Measurements from ENCODE around the gene TUFT1. TPM values are rescaled to one million over a fixed set of nuclear protein-coding genes. Genes with fewer than 3 reads are reported as not detected.

TUFT1 gene
- total and polyA plus RNA-seq, 9 of the 15 experiments (the other 6 are each of a cell fraction or from before 2014, with no cell fraction given) = 0.54 to 2.0 (median 1.7) TPM

DNA sequence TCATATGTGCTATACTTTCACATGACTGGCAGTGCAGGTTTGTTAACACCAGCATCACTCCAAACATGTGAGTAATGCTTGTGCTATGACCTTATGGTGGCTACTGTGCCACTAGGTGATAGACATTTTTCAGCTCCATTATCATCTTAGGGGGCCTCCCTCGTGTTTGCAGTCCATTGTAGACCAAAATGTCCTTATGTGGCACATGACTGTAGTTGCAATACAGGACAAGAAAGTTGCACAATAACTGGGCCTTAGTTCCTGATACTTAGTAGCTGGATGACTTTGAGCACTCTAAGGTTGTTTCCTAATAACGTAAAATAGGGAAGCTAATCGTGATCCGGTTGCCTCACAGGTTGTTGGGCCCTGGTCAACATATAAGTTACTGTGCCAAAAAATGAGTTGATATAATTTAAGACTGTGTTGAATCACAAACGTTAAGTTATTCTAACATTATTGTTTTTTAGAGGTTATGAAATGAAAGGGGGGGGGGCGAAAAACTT lies 71.2 kb downstream of the TUFT1 start (continued):
- TF ChIP-seq, protein P1, sequence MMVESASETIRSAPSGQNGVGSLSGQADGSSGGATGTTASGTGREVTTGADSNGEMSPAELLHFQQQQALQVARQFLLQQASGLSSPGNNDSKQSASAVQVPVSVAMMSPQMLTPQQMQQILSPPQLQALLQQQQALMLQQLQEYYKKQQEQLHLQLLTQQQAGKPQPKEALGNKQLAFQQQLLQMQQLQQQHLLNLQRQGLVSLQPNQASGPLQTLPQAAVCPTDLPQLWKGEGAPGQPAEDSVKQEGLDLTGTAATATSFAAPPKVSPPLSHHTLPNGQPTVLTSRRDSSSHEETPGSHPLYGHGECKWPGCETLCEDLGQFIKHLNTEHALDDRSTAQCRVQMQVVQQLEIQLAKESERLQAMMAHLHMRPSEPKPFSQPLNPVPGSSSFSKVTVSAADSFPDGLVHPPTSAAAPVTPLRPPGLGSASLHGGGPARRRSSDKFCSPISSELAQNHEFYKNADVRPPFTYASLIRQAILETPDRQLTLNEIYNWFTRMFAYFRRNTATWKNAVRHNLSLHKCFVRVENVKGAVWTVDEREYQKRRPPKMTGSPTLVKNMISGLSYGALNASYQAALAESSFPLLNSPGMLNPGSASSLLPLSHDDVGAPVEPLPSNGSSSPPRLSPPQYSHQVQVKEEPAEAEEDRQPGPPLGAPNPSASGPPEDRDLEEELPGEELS (CRISPR knock-in tag; IDR thresholded peaks at IDR 0.05; ENCODE audit: borderline replicate concordance) = no peak
- peak; percentile 99 for TF ChIP-seq CEBPB (tag; IDR thresholded peaks at IDR 0.05)
- TF ChIP-seq CEBPG (CRISPR knock-in tag; IDR thresholded peaks at IDR 0.05) = peak; percentile 95
- peak; percentile 98 to 99 for TF ChIP-seq CEBPG (tag; conservative IDR thresholded peaks at IDR 0.05 in 1 of 2, IDR thresholded peaks at IDR 0.05 in 1 of 2)
- no peak for TF ChIP-seq ZNF830 (CRISPR knock-in tag; IDR thresholded peaks at IDR 0.05)
- TF ChIP-seq NCOA2 (IDR thresholded peaks at IDR 0.05; ENCODE audit: partially characterized antibody in 2 of 2) = no peak
- no peak for TF ChIP-seq SAFB2 (IDR thresholded peaks at IDR 0.05; ENCODE audit: borderline replicate concordance, low read depth, low read length, severe bottlenecking)
- no peak for TF ChIP-seq ZNF24 (IDR thresholded peaks at IDR 0.05)
- TF ChIP-seq RBM14 (IDR thresholded peaks at IDR 0.05; ENCODE audit: borderline replicate concordance, insufficient read depth, low read depth, low read length) = no peak
- no peak for TF ChIP-seq ZNF76 (CRISPR knock-in tag; IDR thresholded peaks at IDR 0.05; ENCODE audit: borderline replicate concordance)
- no peak for TF ChIP-seq SREBF2 (CRISPR knock-in tag; IDR thresholded peaks at IDR 0.05)
- peak; percentile 53 for TF ChIP-seq ZNF766 (CRISPR knock-in tag; conservative IDR thresholded peaks at IDR 0.05)
- TF ChIP-seq, protein P2, sequence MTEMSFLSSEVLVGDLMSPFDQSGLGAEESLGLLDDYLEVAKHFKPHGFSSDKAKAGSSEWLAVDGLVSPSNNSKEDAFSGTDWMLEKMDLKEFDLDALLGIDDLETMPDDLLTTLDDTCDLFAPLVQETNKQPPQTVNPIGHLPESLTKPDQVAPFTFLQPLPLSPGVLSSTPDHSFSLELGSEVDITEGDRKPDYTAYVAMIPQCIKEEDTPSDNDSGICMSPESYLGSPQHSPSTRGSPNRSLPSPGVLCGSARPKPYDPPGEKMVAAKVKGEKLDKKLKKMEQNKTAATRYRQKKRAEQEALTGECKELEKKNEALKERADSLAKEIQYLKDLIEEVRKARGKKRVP (CRISPR knock-in tag; IDR thresholded peaks at IDR 0.05) = peak; percentile 10; the same call in 1 of the 2 replicates

Measured in K562 (cell line).